NCI-H1436 (cell line): ENCODE results near the gene RASAL2.

Source experiments
- DNase-seq: peaks from one replicate; lab custom pipeline; 2025; lab: John Stamatoyannopoulos, UW

RASAL2 gene

DNA sequence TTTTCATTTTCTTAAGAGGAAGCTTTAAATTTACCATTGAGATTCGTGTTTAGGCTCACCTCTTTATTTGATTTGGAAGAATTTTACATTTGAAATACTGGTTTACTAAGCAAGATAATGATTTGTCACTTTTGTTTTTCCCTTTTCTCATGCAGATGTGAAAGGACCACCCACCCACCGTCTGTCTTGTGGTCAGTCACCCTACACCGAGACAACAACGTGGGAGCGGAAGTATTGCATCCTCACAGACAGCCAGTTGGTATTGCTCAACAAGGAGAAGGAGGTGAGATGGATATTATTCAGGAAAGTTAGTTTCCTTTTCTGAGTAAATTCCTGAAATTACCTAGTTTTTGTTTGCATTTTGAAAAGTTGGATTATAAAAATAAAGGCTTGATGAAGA is 189.5 kb downstream of the RASAL2 start:
- no peak for DNase-seq

DNA sequence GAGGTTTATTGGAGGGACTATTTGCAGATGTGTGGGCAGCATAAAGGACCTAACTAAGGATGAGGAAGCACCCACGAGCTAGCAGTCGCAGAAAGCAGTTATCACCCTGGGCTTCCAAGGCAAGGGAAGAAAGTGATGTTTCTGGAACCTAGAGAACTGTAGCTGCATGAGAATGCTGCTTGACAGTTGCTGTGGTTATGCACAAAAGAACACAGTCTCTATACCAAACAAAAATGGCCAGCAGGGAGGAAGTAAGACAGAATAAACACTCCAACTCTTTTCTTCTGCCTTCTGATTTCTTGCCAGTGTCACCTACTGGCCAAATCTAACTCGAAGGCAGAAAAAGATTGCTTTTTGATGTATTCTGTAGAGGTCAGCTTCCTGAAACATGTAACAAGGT is 190.2 kb downstream of the RASAL2 start:
- DNase-seq: no peak

DNA sequence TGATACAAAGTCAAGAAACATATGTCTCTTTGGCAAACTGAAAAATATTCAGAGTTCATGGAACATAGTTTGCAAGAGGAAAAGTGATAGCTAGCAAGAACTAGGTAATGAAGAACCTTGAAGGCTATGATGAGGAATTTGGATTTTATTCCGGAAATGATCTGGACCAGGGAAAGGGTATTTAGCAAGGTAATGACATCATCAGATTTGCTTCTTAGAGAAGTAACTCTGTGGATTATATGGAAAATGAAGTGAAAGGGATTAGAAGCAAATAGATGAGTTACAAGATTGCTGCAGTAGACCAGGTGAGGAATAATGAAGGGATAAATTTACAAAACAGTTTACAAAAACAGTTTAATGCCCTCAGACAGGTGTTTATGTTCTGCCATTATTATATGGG is 197.3 kb downstream of the RASAL2 start:
- no peak for DNase-seq

DNA sequence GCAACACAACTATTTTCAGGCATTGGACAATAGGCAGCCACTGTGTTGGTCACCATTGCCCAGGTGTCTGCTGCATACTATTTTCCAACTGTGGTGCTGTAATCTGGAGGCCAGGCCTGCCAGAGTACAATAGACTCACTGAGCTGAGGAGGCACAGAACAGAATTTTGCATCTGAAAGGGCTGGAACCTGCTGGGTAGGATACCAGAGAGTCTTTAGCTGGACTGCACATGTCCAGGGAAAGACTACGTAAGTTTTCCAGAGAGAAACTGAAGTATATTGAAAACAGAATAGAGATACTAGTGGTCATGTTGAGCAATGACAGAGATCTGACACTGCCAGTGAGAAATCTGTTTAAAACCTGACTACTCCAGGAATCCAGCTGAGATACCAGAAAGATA is 200.8 kb downstream of the RASAL2 start:
- DNase-seq: no peak

DNA sequence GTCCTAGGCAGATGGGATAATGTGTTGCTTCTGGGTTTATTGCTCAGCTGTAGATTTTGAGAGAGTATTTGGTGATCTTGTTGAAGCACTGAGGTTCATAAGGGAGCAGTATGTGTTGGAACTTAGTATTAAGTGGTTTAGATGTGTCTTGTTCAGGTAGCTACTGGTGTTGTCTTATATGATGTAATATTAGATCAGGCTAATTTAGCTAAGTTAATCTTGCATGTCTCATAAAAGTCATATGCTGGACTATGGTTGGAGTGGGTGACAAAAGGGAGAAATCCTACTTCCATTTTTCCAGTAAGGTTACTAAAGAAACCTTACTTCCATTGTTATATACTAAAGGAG is 206.4 kb downstream of the RASAL2 start:
- no peak for DNase-seq

DNA sequence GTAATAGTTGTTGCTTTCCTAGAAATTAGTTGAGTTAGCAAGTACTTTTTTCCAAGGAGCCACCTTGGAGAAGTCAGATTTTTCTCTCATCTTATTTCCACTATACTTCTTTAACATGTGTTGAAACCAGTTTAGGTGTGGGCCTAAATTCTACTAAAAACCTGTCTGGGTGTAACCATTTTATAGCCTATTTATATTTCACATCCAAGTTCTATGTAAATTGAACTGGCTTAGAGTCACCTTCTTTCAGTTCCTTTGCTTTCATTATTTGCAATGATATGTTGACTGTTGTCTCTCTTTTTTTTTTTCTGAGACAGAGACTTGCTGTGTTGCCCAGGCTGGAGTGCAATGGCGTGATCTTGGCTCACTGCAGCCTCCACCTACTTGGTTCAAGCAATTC is 207.2 kb downstream of the RASAL2 start:
- no peak for DNase-seq

DNA sequence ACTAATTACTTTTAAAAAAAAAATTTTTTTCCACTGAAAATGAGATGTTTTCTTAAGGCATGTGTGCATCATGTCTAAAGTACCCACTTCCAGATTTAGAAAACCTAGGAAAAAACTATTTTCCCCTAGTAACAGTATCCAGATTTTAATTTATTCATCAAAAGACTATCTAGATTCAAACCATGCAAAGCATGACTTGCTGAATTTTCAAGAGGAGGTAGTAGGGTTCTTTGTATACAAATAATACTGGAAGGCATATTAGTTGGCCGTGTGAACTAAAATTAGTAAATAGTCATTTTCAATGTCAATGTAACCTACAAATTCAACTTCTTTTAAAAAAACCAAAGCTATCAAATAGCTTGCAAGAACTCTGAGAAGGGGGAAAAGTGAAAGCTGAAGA is 213.4 kb downstream of the RASAL2 start:
- no peak for DNase-seq

DNA sequence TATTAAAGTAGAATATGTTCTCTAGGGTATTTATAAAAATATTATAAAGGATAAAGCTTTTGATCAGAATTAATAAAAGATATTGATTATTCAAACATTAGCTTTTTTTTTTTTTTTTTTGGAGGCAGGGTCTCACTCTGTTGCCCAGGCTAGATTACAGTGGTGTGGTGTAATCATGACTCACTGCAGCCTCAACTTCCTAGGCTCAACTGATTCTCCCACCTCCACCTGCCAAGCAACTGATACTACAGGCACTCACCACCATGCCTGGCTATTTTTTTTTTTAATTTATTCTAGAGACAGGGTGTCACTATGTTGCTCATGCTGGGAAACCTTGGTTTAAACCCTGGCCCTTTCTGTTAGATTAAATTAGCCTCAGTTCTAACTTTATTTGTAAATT is 214.5 kb downstream of the RASAL2 start:
- DNase-seq: no peak

DNA sequence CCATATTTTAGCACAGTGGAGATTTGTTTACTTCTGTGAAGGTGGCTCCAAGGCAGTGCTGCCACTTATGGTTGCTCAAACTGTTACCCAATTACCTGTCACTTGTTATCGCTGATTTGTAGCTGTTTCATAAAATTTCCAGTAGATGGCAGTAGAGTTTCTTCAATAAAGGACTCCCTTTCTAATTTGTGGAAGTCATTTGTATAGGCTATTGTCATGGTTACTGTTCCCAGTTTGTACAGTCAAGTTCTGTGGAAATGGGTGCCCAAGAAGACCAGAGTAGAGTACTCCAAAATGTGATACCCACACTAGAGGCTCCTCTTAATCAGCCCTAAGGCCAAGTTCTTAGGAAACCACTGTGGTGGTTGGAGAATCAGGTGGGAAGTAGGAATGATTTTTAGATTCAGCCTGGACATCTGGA is 216.8 kb downstream of the RASAL2 start:
- peak; percentile 76 for DNase-seq

DNA sequence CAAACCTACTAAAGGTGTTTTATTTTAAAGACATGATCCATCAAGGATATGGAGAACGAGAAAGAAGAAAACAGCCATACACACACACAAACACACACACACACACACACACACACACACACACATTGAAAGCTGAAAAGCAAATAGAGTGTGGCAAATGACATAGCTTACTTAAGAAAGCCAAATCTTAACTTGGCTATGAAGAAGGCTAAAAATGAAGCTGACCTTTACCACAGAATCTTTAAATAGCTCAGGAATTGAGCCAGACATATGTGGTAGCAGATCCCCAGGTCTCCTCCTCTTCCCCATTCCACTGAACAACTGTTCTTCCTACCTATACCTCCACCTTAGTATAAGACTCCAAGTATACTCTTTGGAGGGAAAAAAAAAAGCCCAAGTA is 217.3 kb downstream of the RASAL2 start:
- no peak for DNase-seq

DNA sequence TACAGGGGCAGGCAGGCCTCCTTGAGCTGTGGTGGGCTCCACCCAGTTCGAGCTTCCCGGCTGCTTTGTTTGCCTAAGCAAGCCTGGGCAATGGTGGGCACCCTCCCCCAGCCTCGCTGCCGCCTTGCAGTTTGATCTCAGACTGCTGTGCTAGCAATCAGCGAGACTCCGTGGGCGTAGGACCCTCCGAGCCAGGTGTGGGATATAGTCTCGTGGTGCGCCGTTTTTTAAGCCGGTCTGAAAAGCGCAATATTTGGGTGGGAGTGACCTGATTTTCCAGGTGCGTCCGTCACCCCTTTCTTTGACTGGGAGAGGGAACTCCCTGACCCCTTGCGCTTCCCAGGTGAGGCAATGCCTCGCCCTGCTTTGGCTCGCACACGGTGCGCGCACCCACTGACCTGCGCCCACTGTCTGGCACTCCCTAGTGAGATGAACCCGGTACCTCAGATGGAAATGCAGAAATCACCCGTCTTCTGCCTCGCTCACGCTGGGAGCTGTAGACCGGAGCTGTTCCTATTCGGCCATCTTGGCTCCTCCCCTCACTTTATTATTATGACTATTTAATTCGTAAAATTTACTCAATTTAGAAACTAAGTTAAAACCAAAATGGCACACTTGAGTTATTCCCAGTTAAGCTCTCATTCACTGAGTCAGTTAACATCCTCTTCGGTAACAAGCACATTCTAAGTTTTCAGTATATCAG is 226.5 kb downstream of the RASAL2 start:
- peak; percentile 7 for DNase-seq

DNA sequence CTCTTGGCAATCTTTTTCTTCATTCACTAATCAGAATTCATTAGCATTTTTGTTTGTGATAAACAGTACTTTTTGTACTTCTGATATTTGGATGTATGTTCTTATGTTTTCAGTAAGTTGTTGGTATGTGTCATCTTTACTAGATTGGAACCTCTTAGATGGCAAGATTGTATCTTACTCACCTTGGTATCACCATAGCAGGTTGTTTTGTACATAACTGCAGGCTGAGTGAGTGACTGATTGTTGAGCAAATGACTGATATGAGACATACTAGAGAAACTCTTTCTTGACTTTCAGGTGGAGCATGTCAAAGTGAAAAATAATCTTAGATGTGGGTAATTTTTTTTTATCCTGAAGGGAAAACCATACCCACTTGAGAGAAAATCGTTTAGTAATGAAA is 229.2 kb downstream of the RASAL2 start:
- DNase-seq: no peak

DNA sequence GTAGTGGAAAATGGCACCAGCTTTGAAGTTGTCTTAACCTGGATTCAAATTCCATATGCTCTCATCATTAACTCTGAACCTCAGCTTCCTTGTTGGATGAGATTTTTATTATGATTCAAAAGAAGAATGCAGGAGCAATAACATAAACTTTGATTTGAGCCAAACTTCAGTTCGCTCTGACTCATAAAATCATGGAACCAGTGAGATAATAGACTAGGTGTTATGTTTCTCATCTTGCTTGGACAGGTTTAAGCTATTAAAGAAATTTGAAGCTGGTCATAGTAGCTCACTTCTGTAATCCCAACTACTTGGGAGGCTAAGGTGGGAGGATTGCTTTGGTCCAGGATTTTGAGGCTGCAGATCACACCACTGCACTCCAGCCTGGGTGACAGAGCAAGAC is 230.1 kb downstream of the RASAL2 start:
- no peak for DNase-seq

DNA sequence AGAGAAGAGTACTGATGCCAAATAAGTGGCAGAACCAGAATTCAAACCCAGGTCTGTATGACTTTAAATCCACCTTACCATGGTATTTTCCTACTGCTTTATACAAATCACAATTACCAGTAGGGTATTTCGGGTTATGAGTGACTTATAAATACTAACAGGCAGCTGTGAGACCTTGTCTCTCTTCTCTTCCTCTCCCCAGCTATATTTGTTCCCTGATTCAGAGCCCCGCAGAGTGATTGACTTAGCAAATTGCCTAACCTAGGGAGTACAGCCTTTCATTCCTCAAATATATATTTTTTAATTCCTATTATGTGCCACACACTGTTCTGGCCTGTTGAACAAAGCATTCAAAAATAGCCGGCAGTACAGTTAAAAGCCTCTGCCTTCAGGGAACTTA is 234.8 kb downstream of the RASAL2 start:
- DNase-seq: no peak

DNA sequence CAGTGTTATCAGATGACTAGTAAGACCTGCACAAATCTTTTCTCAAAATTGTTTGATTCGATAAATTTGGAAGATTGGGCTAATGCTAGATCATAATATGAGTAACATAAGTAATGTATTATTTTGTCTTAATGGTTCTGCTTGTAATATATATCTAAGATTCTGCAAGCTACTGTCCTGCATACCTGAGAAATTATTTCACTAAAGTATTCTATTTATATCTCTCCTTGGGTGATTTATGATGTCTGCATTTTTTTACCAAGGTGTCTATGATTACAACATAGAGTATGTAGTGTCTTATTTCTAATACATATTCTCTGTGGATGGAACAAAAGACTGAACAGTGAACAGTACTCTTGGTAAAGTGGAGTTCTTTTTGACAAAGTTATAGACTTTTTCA is 236.2 kb downstream of the RASAL2 start:
- DNase-seq: no peak

DNA sequence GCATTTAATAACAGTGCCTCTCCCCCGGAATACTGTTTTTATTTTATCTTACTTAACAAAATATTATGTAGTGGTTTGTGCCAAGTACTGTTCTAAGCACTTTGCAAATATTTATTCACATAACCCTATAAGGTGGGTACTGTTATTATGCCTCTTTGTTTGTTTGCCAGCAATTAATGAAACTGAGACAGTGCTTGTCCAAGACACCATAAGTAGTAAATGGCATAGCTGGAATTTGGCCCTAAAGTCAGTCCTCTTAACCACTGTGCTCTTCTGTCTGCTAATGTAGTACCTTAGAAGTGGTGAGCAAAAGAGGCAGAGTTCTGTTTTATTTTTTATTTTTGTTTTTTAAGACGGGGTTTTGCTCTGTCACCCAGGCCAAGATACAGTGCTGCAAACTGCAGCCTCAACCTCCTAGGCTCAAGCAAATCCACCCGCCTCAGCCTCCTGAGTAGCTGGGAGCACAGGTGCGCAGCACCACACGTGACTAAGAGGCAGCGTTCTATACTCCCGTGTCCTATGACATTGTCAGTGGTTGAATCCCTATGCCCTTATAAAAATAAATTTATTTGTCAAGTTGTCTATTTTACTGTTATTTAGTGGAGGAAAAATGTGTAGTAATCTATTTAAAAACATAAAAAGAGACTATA is 237.1 kb downstream of the RASAL2 start:
- no peak for DNase-seq

DNA sequence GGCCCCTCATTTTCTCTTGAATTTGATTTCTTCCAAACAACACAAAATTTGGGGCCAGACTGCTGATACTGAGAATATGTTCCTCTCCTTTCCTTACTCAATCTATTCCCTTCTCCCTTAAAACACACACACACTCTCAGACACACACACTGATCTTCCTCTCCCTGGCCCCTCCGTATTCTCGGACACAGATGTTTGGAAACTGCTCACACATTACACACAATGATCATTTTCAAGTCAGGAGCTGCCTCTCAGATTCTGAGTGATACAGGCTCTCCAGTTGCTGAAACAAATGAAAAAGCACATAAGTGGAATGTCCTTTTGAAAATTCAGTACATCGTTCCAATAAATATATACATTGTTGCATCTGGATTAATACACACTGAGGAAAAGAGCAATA is 241.5 kb downstream of the RASAL2 start:
- DNase-seq: no peak

DNA sequence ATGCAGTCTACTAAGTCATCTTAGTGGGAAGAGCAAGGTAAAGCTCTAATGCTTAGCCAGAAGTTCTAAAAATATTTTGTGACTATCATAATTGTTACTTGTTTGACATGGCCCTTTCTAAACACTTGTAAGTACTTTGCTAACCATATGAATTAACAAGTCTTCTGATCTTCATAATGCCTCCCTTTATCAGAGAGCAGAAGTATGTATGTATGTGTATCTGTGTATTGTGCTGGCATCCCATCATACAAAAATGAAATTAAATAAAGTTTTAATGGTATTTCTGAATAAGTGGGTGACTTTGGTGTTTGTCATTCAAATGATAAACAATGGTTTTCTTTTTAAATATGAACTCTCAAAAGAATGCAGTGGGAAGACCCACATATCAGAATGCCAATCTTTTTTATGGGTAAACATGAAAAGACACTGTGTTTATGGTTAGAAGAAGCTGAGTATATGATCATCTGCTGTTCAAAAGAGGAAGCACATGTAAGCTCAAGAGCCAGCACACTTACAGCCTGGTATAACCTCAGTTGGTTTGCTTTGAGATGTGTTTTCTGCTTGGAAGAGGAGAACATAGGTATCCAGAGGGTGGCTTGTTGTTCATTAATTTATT is 243.3 kb downstream of the RASAL2 start:
- DNase-seq: no peak

DNA sequence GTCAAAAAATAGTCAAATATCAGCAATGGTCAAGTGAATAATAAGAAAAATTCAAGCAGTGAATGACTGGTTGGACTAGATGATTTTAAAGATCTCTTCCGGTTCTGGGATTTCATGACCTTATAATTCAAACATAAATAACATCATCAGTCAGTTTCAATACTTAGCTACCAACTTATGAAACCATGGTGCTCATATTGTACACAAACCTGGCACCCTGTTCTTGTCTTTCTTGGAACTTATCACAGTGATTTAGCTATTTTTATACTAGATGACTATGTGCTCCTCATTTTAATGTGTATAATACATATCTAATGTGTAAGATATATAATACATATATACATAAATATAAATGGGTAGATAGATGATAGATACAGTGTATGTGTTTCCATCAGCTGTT is 245.9 kb downstream of the RASAL2 start:
- no peak for DNase-seq

DNA sequence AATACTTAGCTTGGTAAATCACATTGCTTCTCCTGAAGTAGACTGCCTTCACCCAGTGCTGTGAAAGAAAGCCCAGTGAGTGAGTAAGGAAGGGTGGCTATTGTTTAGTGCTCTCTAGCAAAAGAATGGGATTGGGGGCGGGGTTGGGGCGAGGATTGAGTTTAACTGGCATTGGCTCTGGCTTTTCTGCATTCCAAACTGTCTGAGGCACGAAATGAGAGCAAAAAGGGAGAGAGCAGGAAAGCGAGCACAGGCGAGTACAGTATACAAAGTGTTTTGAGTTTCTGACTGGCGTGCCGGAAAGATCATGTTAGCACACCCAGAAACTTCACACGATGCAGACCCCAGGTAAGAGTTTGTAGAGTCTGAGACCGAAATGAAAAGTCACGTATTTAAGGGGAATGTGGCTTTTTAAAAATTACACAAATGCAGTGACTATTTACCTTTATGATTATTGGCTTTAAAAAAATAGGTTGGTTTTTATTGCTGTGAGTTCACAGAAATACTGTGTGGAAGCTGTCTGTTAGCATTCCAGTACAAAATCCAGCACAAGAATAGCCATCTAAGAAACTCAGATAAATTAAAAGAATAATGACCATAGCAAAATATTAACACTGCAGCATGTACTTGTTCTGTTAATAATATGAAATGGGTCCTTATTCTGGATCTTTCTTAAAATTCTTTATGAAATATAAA is 247.5 kb downstream of the RASAL2 start:
- DNase-seq: no peak

DNA sequence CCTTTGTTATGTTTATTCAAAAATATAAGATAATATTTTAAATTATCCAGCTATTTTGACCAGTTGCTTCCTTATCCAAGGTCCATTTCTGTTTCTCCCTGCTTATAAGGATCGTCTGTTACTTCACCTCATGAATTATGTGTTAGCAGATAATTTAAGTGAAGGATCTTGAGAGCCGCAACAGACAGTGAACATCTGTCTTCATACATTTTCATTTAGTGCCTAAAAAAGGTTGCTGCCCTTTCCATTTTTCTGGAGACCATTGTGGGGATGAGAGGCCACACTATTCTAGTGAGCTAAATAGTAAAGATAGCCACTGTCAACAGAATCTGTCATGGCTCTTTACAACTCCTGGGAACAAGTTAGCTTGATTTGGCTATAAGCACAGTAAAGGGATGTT is 248.8 kb downstream of the RASAL2 start:
- no peak for DNase-seq

DNA sequence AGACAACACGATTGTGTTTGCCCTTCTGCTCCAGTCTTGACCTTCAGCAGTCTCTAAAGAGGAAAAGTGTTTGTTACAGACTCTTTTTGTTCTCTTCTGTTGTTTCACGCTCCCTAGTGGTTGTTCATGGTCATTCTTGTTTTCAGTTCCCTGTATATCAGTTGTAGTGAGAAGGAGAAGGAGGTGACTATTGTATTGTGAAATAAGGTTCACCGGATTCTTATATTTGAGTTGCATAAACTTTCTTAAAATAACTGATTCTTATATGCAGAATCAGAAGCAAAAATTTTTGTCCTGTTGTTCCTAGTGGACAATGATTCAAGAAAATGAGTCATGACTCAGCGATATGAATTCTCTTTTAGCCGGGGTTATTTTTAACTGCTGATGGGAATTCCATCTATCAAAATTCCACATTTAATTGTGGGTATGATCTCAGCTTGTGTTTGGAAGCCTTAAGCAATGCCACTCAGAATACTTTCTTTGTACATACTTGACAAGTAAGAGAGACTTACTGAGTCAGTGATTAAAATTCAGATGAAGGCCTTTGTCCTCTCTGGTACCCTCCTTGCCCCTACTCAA is 250.7 kb downstream of the RASAL2 start:
- peak; percentile 4 for DNase-seq

DNA sequence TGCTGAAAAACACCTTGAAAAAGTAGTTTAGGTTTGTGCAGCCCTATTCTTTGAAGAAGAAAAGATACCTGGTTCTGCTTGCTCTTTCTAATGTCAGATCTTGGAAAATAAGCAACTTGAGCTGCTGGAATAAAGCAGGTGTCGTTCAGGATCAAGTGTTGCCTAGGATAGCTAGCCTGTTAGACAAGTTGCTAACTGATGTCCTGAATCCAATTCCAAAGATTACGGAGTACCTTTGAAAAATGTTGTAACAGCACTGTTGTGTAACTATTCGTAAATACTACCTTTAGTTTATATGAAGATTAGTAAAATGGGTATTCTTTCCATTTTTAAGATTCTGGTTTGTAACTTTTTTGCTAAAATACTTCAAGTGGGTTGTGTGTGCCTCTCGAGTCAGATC is 251.3 kb downstream of the RASAL2 start:
- no peak for DNase-seq
